Neural progenitor cell (in vitro differentiated cells): ENCODE results near the gene SH3BGR. TPM values are rescaled to one million over a fixed set of nuclear protein-coding genes. Genes with fewer than 3 reads are reported as not detected.
"Not testable (repeated sequence)": the region's sequence is repeated elsewhere in the genome, so short reads cannot be mapped to it uniquely, and the experiment has no call there.

Experiments used
- DNase-seq: peaks from one replicate; pipeline ENCODE4 v3.0.0-alpha.2; 2016; ENCODE audit warnings: low spot score
- H2AFZ ChIP-seq: fragments of 200-600 bp; sonication (generic); replicated peaks from 2 replicates; pipeline ENCODE4 v1.6.1; 2016; ENCODE audit warnings: antibody characterized with exemption
- H3F3A ChIP-seq: fragments of 200-600 bp; sonication (generic); 2 replicates; pipeline ENCODE4 v1.6.1; 2016; ENCODE audit warnings: antibody characterized with exemption, low read depth
- H3K27ac ChIP-seq: fragments of 200-600 bp; sonication (generic); 2 replicates; pipeline ENCODE4 v1.5.1; 2016; ENCODE audit warnings: mild to moderate bottlenecking
- H3K27me3 ChIP-seq: fragments of 200-600 bp; sonication (generic); 2 replicates; pipeline ENCODE4 v1.6.1; 2016; ENCODE audit warnings: mild to moderate bottlenecking, moderate library complexity
- H3K36me3 ChIP-seq: fragments of 200-600 bp; sonication (generic); 2 replicates; pipeline ENCODE4 v1.5.1; 2016
- H3K4me1 ChIP-seq: fragments of 200-600 bp; sonication (generic); 2 replicates; pipeline ENCODE4 v1.6.1; 2016; ENCODE audit warnings: mixed run types
- H3K4me2 ChIP-seq: fragments of 200-600 bp; sonication (generic); 2 replicates; pipeline ENCODE4 v1.6.1; 2016
- H3K4me3 ChIP-seq: fragments of 200-600 bp; sonication (generic); 2 replicates; pipeline ENCODE4 v1.5.1; 2016
- H3K79me2 ChIP-seq: fragments of 200-600 bp; sonication (generic); 2 replicates; pipeline ENCODE4 v1.6.1; 2016; ENCODE audit warnings: low read depth
- H3K9ac ChIP-seq: fragments of 200-600 bp; sonication (generic); 2 replicates; pipeline ENCODE4 v1.6.1; 2016
- H3K9me3 ChIP-seq: fragments of 200-600 bp; sonication (generic); 2 replicates; pipeline ENCODE4 v1.5.1; 2016; ENCODE audit warnings: low read depth
- H4K20me1 ChIP-seq: fragments of 200-600 bp; sonication (generic); 2 replicates; pipeline ENCODE4 v1.6.1; 2016; ENCODE audit warnings: low read depth
- H3K27ac Mint-ChIP-seq: 3 replicates; pipeline ENCODE4 v1.8.0; 2021; ENCODE audit warnings: mixed read lengths
- H3K27me3 Mint-ChIP-seq: 2 replicates; pipeline ENCODE4 v1.8.0; 2022; ENCODE audit warnings: low read depth, mild to moderate bottlenecking, inconsistent platforms, moderate library complexity, mixed read lengths; ENCODE audit not compliant: insufficient read depth
- H3K36me3 Mint-ChIP-seq: 3 replicates; pipeline ENCODE4 v1.8.0; 2021; ENCODE audit warnings: mixed read lengths
- H3K4me1 Mint-ChIP-seq: 3 replicates; pipeline ENCODE4 v1.8.0; 2021; ENCODE audit warnings: mixed read lengths
- H3K4me3 Mint-ChIP-seq: 3 replicates; pipeline ENCODE4 v1.8.0; 2021; ENCODE audit warnings: mild to moderate bottlenecking, moderate library complexity, mixed read lengths
- H3K9me3 Mint-ChIP-seq: 3 replicates; pipeline ENCODE4 v1.8.0; 2020; ENCODE audit warnings: mixed read lengths
- CTCF ChIP-seq: fragments of 200-600 bp; sonication (generic); IDR thresholded peaks from 2 replicates; pipeline ENCODE4 v1.5.1; 2017; ENCODE audit warnings: antibody characterized with exemption, mild to moderate bottlenecking
- EZH2 ChIP-seq: fragments of 200-600 bp; sonication (generic); IDR thresholded peaks from 2 replicates; pipeline ENCODE4 v1.6.1; 2017; ENCODE audit warnings: antibody characterized with exemption, mild to moderate bottlenecking, moderate library complexity
- EZH2phosphoT487 ChIP-seq: fragments of 200-600 bp; sonication (generic); IDR thresholded peaks from 2 replicates; pipeline ENCODE4 v1.6.1; 2017; ENCODE audit warnings: antibody characterized with exemption
- total RNA-seq: library from RNA; depleted of rRNA; stranded (reverse); fragments of >200 nt; gene quantifications from 2 replicates; pipeline ENCODE4 v1.2.3, GENCODE V29; 2015; ENCODE audit warnings: low replicate concordance

Gene SH3BGR
- total RNA-seq, 1 donor from 2014 or later, result 12.2 TPM

DNA sequence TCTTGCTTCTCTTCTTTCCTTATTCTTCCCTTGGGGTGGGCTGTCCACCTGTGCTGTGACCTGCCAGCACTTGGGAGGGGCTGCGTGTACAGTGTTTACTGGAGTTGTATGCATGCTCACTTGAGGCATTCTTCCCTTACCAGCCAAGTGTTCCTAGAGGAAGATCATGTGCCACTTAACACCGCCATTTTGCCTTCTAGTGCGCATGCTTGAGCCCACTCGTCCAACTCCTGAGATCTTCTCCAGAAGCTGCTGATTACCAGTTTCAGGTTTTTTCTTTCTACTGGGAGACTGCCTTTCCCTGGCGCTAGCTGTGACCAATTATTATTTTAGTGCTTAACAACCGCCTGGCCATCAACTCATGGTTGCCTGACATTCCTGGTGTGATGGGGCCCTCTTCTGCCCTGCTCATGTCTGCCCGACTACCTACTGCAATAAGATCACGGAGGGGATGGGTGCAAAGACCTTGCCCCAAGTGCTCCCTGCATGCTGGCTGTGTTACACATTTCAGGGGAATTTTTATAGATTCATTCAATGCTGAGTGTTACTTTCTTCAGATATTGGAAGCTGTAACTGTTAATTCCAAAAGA, 86.8 kb downstream of the SH3BGR start:
- DNase-seq, result no peak
- H3K27ac ChIP-seq, result no peak overlapping the region
- no peaks in the 10 kb centered on the region for H3F3A ChIP-seq
- Mint-ChIP-seq H3K27ac (no peak overlapping the region), H3K4me3 (no peak overlapping the region), H3K4me1 (peaks cover 13% of the 10 kb centered on the region), H3K36me3 (peaks cover 5% of the 10 kb centered on the region), H3K9me3 (peaks cover 23% of the 10 kb centered on the region), H3K27me3 (peaks cover 2% of the 10 kb centered on the region)
- no peaks in the 10 kb centered on the region for H4K20me1 ChIP-seq
- H3K79me2 ChIP-seq, result no peaks in the 10 kb centered on the region
- H3K4me1 ChIP-seq, result peaks cover 9% of the 10 kb centered on the region
- TF ChIP-seq CTCF (no peak), EZH2 (no peak), EZH2phosphoT487 (no peak)
- no peaks in the 10 kb centered on the region for H3K36me3 ChIP-seq
- no peaks in the 10 kb centered on the region for H3K9me3 ChIP-seq
- no peak overlapping the region for H3K4me3 ChIP-seq
- H2AFZ ChIP-seq, result no peak overlapping the region
- no peak overlapping the region for H3K9ac ChIP-seq
- H3K27me3 ChIP-seq, result no peaks in the 10 kb centered on the region
- no peak overlapping the region for H3K4me2 ChIP-seq

DNA sequence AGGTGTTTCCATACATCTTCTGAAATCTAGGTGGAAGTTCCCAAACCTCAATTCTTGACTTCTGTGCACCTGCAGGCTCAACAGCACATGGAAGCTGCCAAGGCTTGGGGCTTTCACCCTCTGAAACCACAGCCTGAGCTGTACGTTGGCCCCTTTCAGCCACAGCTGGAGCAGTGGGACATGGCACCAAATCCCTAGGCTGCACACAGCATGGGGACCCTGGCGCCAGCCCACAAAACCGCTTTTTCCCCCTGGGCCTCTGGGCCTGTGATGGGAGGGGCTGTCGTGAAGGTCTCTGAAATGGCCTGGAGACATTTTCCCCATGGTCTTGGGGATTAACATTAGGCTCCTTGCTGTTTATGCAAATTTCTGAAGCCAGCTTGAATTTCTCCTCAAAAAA, 88.6 kb downstream of the SH3BGR start:
- not testable (repeated sequence) for H2AFZ ChIP-seq, DNase-seq, H3K27ac Mint-ChIP-seq, H3K4me3 Mint-ChIP-seq, H3K4me3 ChIP-seq, H3K4me1 ChIP-seq, H3K4me2 ChIP-seq, H4K20me1 ChIP-seq, H3K9ac ChIP-seq, H3K27ac ChIP-seq, H3K36me3 ChIP-seq, H3K27me3 Mint-ChIP-seq, H3F3A ChIP-seq, H3K79me2 ChIP-seq, H3K27me3 ChIP-seq, H3K9me3 ChIP-seq, H3K36me3 Mint-ChIP-seq
- Mint-ChIP-seq H3K4me1 (peaks cover 11% of the 10 kb centered on the region), H3K9me3 (peaks cover 26% of the 10 kb centered on the region)

DNA sequence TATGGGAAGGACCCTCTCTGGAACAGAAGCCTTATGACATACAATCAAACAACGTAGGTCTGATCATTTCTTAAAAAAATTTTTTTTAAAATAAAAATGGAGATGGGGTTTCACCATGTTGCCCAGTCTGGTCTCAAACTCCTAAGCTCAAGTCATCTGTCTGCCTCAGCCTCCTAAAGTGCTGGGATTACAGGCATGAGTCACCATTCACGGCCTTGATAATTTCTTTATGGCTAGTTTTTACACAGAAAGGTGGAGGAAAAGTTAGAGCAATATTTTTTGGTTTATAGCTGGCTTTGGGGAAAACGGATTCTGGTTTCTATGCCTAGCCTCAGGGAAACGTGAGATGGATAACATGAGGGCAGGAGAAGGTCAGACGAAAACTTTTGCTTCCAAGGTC, 91.0 kb downstream of the SH3BGR start:
- Mint-ChIP-seq H3K27me3 (peaks cover 4% of the 10 kb centered on the region), H3K4me3 (no peak overlapping the region), H3K27ac (no peak overlapping the region), H3K36me3 (peaks cover 5% of the 10 kb centered on the region), H3K9me3 (peaks cover 26% of the 10 kb centered on the region), H3K4me1 (peaks cover 4% of the 10 kb centered on the region)
- Histone ChIP-seq H3K27me3 (no peaks in the 10 kb centered on the region), H2AFZ (no peak overlapping the region), H3K4me1 (peaks cover 3% of the 10 kb centered on the region), H3K4me2 (no peak overlapping the region), H3K9me3 (no peaks in the 10 kb centered on the region), H3K79me2 (no peaks in the 10 kb centered on the region), H3K9ac (no peak overlapping the region), H3F3A (no peaks in the 10 kb centered on the region), H3K27ac (no peak overlapping the region), H3K4me3 (no peak overlapping the region), H4K20me1 (no peaks in the 10 kb centered on the region), H3K36me3 (no peaks in the 10 kb centered on the region)
- no peak for TF ChIP-seq EZH2phosphoT487
- no peak for TF ChIP-seq EZH2
- no peak for TF ChIP-seq CTCF
- no peak for DNase-seq

DNA sequence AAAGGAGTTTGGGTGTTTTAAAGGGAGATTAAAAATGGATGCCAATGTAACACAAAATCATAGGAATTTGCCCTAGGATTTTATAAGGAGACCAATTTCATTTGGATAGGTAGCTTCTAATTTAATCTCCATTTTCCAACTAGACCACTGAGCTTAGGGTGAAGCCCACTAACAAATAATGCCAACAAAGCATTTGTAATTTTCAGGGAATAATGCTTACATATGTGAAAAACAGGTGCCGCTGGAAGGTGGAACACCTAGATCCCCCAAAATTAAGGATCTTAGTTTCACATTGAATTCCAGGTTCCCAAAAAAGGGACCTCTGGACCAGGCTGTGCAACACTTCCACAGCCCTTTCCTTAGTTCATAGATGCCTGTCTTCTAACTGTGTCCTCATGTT, 94.8 kb downstream of the SH3BGR start:
- Histone ChIP-seq H3K79me2 (no peaks in the 10 kb centered on the region), H3K4me1 (no peaks in the 10 kb centered on the region), H3K4me3 (no peak overlapping the region), H3K36me3 (no peaks in the 10 kb centered on the region), H3F3A (no peaks in the 10 kb centered on the region), H2AFZ (no peak overlapping the region), H3K9ac (no peak overlapping the region), H3K27me3 (no peaks in the 10 kb centered on the region), H3K27ac (no peak overlapping the region), H4K20me1 (no peaks in the 10 kb centered on the region), H3K9me3 (no peaks in the 10 kb centered on the region), H3K4me2 (no peak overlapping the region)
- Mint-ChIP-seq H3K27ac (no peak overlapping the region), H3K27me3 (peaks cover 4% of the 10 kb centered on the region), H3K4me1 (no peaks in the 10 kb centered on the region), H3K9me3 (peaks cover 10% of the 10 kb centered on the region), H3K36me3 (no peaks in the 10 kb centered on the region), H3K4me3 (no peak overlapping the region)
- DNase-seq, result no peak
- TF ChIP-seq EZH2 (no peak), CTCF (no peak)
